GM12878 (cell line): ENCODE results near the gene CARD9. TPM values are rescaled to one million over a fixed set of nuclear protein-coding genes. Genes with fewer than 3 reads are reported as not detected.

ENCODE experiments used
- ATAC-seq: fragments of 200-7000 bp; cut with Tn5 transposase; 3 replicates; pipeline ENCODE4 v1.9.1; 2020; ENCODE audit warnings: mild to moderate bottlenecking, moderate library complexity
- BruUV-seq: library from RNA; stranded (reverse); fragments of 400-500 nt; replicated peaks from 2 replicates; lab custom pipeline; 2021; lab: Mats Ljungman, UMichigan
- CTCF ChIA-PET: fragments of 300-600 bp; sonication (Branson Sonifier 250); formaldehyde crosslinking; extraction: SDS; loops from one replicate; lab custom pipeline; 2021; ENCODE audit warnings: inconsistent platforms; lab: Yijun Ruan, JAX
- POLR2A ChIA-PET: fragments of 350-600 bp; formaldehyde crosslinking; extraction: SDS; loops from one replicate; lab custom pipeline; 2021; ENCODE audit warnings: inconsistent platforms; lab: Charles Lee
- RAD21 ChIA-PET: fragments of 300-600 bp; sonication (Branson Sonifier 250); formaldehyde crosslinking; loops from one replicate; lab custom pipeline; 2023; ENCODE audit warnings: antibody characterized with exemption; ENCODE audit not compliant: unreplicated experiment; lab: Charles Lee
- SMC1A ChIA-PET: fragments of 300-600 bp; sonication (Branson Sonifier 250); formaldehyde crosslinking; loops from one replicate; lab custom pipeline; 2023; ENCODE audit not compliant: unreplicated experiment, uncharacterized antibody; lab: Charles Lee
- DNase-seq: peaks from one replicate; pipeline ENCODE4 v3.0.0-alpha.2; 2011; ENCODE audit warnings: low read depth, low spot score
- FAIRE-seq: peaks from 3 replicates; lab custom pipeline; 2011; peaks lifted over from hg19 to GRCh38; lab: Jason Lieb, UNC
- H2AFZ ChIP-seq: 2 replicates; pipeline ENCODE4 v1.6.0; 2011; ENCODE audit warnings: low read depth, low read length, control low read depth; ENCODE audit not compliant: control insufficient read depth
- H3K27ac ChIP-seq: 2 replicates; pipeline ENCODE4 v1.5.1; 2011; ENCODE audit warnings: control low read depth; ENCODE audit not compliant: control insufficient read depth, insufficient read depth
- H3K27me3 ChIP-seq, 2 experiments: replicated peaks in 1 of 2; 2 replicates each; pipeline versions ENCODE4 v1.6.0 to v1.6.1; 2011; ENCODE audit warnings: low read length in 1 of 2; ENCODE audit not compliant: control insufficient read depth in 2 of 2, insufficient read depth in 2 of 2
- H3K36me3 ChIP-seq, 2 experiments: 2 replicates each; pipeline ENCODE4 v1.5.1; 2011; ENCODE audit warnings: low read length in 1 of 2; ENCODE audit not compliant: control insufficient read depth in 2 of 2, insufficient read depth in 2 of 2
- H3K4me1 ChIP-seq: 2 replicates; pipeline ENCODE4 v1.6.1; 2011; ENCODE audit warnings: mild to moderate bottlenecking, low read length, moderate library complexity, mixed read lengths; ENCODE audit not compliant: control insufficient read depth, insufficient read depth
- H3K4me2 ChIP-seq: 2 replicates; pipeline ENCODE4 v1.6.0; 2011; ENCODE audit warnings: control low read depth; ENCODE audit not compliant: control insufficient read depth, insufficient read depth
- H3K4me3 ChIP-seq: fragments of 200-600 bp; sonication (generic); 2 replicates; pipeline ENCODE4 v1.5.1; 2016
- H3K79me2 ChIP-seq: 2 replicates; pipeline ENCODE4 v1.6.0; 2011; ENCODE audit warnings: low read length; ENCODE audit not compliant: control insufficient read depth, insufficient read depth
- H3K9ac ChIP-seq: 2 replicates; pipeline ENCODE4 v1.8.0; 2011; ENCODE audit warnings: low read length, control low read depth, mixed read lengths; ENCODE audit not compliant: control insufficient read depth, insufficient read depth
- H3K9me3 ChIP-seq: replicated peaks from 3 replicates; pipeline ENCODE4 v1.5.1; 2011; ENCODE audit warnings: mild to moderate bottlenecking, low read length; ENCODE audit not compliant: control insufficient read depth, insufficient read depth
- H4K20me1 ChIP-seq: 2 replicates; pipeline ENCODE4 v1.6.0; 2011; ENCODE audit not compliant: control insufficient read depth, insufficient read depth
- BCL11A ChIP-seq: IDR thresholded peaks from 2 replicates; pipeline ENCODE4 v1.6.1; 2011; ENCODE audit warnings: low read depth, low read length
- EGR1 ChIP-seq, 2 experiments: IDR thresholded peaks; 1 replicate in 1 of 2; 2 replicates in 1 of 2; pipeline ENCODE4 v1.6.1; 2011 to 2012; ENCODE audit warnings: low read depth in 2 of 2, low read length in 2 of 2, borderline replicate concordance in 1 of 2, mild to moderate bottlenecking in 1 of 2, moderate library complexity in 1 of 2
- WGBS: methylation state at CpG from one replicate; pipeline ENCODE4 v1.1.6; 2016; ENCODE audit warnings: low lambda C conversion rate; ENCODE audit not compliant: insufficient replicate concordance, insufficient coverage; ENCODE audit errors: missing lambda C conversion rate; 5-methylcytosine and 5-hydroxymethylcytosine counted together
- in situ Hi-C: fragments of 300-500 bp; cut with MboI; formaldehyde crosslinking; loops from 9 replicates; pipeline ENCODE4 v1.14.3; 2018; ENCODE audit warnings: mixed read lengths
- intact Hi-C: fragments of 100-400 bp; cut with micrococcal nuclease; formaldehyde crosslinking; loops from one replicate; pipeline ENCODE4 v1.14.2; 2022; ENCODE audit not compliant: unreplicated experiment
- polyA plus RNA-seq, 11 experiments: library from polyadenylated mRNA; depleted of rRNA in 4 of 11; unstranded in 6 of 11; stranded (reverse) in 5 of 11; fragments of >200 nt; fragmentation: Nextera tagmentation in 4 of 11; fragmentation: Illumina TruSeq in 1 of 11; extraction: Ambion mirVana in 4 of 11; extraction: Trizol in 1 of 11; gene quantifications; 1 replicate in 1 of 11; 2 replicates in 10 of 11; pipeline versions ENCODE4 v1.2.1 to v1.2.3, GENCODE V29; 2011 to 2016; ENCODE audit warnings: inconsistent platforms in 2 of 11, missing spikeins in 2 of 11, low read depth in 1 of 11
- total RNA-seq, 4 experiments: library from RNA; depleted of rRNA in 3 of 4; stranded (reverse); fragments of >200 nt in 3 of 4; fragmentation: Illumina TruSeq in 1 of 4; extraction: Trizol in 1 of 4; gene quantifications; 2 replicates each; pipeline versions ENCODE4 v1.2.1 to v1.2.3, GENCODE V29; 2013 to 2021
- TF ChIP-seq, protein P1 (sequence below): IDR thresholded peaks from 2 replicates; pipeline ENCODE4 v1.6.1; 2012; ENCODE audit warnings: low read depth, low read length, improper control_type of control experiment
- TF ChIP-seq, protein P2 (sequence below): fragments of 450-650 bp; IDR thresholded peaks from 2 replicates; pipeline ENCODE4 v1.6.1; 2016; ENCODE audit warnings: mild to moderate bottlenecking
- TF ChIP-seq, protein P3 (sequence below): IDR thresholded peaks from 2 replicates; pipeline ENCODE4 v1.6.1; 2012; ENCODE audit warnings: low read depth, low read length, improper control_type of control experiment

The CARD9 gene
- total and polyA plus RNA-seq, 10 of the 15 experiments (the other 5 are each of a cell fraction or from before 2014, with no cell fraction given) = 0.11 to 4.9 (median 1.8) TPM; not detected in 1

DNA sequence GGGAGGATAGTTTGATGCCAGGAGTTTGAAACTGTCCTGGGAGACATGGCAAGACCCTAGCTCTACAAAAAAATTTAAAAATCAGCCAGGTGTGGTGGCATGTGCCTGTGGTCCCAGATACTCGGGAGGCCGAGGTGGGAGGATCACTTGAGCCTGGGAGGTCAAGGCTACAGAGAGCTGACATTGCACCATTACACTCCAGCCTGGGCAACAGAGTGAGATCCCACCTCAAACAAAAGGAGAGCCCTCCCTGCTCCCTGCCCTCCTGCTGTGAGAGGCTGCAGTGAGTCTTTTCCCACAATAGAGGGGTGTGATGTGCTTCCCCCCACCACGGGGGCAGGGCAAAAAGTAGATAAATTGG lies 59.4 kb downstream of the CARD9 start:
- in situ Hi-C loops (no loop called here), intact Hi-C loops (no loop called here)
- Histone ChIP-seq H3K9me3 (peaks cover 8% of the 10 kb centered on the region; the same call in 2 of the 3 replicates), H3K4me2 (no peak overlapping the region), H2AFZ (no peak overlapping the region), H3K27me3 (peaks cover 0 to 5% of the 10 kb centered on the region in 2 experiments), H3K4me3 (no peak overlapping the region), H3K36me3 (no peaks in the 10 kb centered on the region), H3K79me2 (no peaks in the 10 kb centered on the region), H3K4me1 (no peaks in the 10 kb centered on the region; the same call in 1 of the 2 replicates), H3K27ac (no peak overlapping the region), H3K9ac (no peak overlapping the region), H4K20me1 (no peaks in the 10 kb centered on the region)
- no peak for FAIRE-seq
- SMC1A ChIA-PET = no interaction called here
- no TSS peak for BruUV-seq
- TF ChIP-seq, protein P1, sequence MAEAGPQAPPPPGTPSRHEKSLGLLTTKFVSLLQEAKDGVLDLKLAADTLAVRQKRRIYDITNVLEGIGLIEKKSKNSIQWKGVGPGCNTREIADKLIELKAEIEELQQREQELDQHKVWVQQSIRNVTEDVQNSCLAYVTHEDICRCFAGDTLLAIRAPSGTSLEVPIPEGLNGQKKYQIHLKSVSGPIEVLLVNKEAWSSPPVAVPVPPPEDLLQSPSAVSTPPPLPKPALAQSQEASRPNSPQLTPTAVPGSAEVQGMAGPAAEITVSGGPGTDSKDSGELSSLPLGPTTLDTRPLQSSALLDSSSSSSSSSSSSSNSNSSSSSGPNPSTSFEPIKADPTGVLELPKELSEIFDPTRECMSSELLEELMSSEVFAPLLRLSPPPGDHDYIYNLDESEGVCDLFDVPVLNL = no peak
- TF ChIP-seq BCL11A = no peak
- TF ChIP-seq, protein P2, sequence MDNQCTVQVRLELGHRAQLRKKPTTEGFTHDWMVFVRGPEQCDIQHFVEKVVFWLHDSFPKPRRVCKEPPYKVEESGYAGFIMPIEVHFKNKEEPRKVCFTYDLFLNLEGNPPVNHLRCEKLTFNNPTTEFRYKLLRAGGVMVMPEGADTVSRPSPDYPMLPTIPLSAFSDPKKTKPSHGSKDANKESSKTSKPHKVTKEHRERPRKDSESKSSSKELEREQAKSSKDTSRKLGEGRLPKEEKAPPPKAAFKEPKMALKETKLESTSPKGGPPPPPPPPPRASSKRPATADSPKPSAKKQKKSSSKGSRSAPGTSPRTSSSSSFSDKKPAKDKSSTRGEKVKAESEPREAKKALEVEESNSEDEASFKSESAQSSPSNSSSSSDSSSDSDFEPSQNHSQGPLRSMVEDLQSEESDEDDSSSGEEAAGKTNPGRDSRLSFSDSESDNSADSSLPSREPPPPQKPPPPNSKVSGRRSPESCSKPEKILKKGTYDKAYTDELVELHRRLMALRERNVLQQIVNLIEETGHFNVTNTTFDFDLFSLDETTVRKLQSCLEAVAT = no peak
- TF ChIP-seq EGR1 (IDR thresholded peaks at IDR 0.05; ENCODE audit: borderline replicate concordance in 1 of 2, low read depth in 2 of 2, low read length in 2 of 2) = no peak
- TF ChIP-seq, protein P3, sequence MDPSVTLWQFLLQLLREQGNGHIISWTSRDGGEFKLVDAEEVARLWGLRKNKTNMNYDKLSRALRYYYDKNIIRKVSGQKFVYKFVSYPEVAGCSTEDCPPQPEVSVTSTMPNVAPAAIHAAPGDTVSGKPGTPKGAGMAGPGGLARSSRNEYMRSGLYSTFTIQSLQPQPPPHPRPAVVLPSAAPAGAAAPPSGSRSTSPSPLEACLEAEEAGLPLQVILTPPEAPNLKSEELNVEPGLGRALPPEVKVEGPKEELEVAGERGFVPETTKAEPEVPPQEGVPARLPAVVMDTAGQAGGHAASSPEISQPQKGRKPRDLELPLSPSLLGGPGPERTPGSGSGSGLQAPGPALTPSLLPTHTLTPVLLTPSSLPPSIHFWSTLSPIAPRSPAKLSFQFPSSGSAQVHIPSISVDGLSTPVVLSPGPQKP = no peak
- no peak for ATAC-seq
- DNase-seq = no peak
- 0% methylated on average over 3 of the region's 3 CpGs for WGBS
- CTCF ChIA-PET = interaction anchor here (0.6 kb wide), 1 partner anchor 174 kb away, joined by 5 read pairs; no protein-coding TSS in a partner anchor
- RAD21 ChIA-PET = interaction anchor here (0.6 kb wide), 1 partner anchor 341 kb away, joined by 4 read pairs; no protein-coding TSS in a partner anchor
- POLR2A ChIA-PET = no interaction called here

Other genes with a start within 250 kb of the CARD9 start
Only the 7 nearest of the 11 such genes appear.
- gene CCDC187, start 69.6 kb downstream of the CARD9 start, total RNA-seq (2014; rRNA removed) = 0.11 and 0.23 TPM in 2 replicates
- not detected in 2 replicates for gene CCDC187, start 69.6 kb downstream of the CARD9 start, total RNA-seq (2014; rRNA removed; fragmentation: Illumina TruSeq; extraction: Trizol)
- gene CCDC187, start 69.6 kb downstream of the CARD9 start, total RNA-seq (2021) = 0.08 TPM in 1 of 2 replicates, not detected in the other
- gene CCDC187, start 69.6 kb downstream of the CARD9 start, polyA plus RNA-seq (2011; rRNA removed) = 0.01 and 0.04 TPM in 2 replicates
- gene CCDC187, start 69.6 kb downstream of the CARD9 start, polyA plus RNA-seq (2014; fragmentation: Illumina TruSeq; extraction: Trizol) = not detected in 2 replicates
- gene CCDC187, start 69.6 kb downstream of the CARD9 start, polyA plus RNA-seq (2014; fragmentation: Nextera tagmentation; extraction: Ambion mirVana) = not detected
- not detected in 2 replicates for gene CCDC187, start 69.6 kb downstream of the CARD9 start, polyA plus RNA-seq (2014; rRNA removed)
- under 1 TPM in 1 of 2 experiments, not detected in 1; 0.04 TPM for gene CCDC187, start 69.6 kb downstream of the CARD9 start, polyA plus RNA-seq (2016; fragmentation: Nextera tagmentation; extraction: Ambion mirVana)
- not detected in 2 replicates for gene GPSM1, start 46.1 kb downstream of the CARD9 start, total RNA-seq (2014; rRNA removed)
- not detected in 2 replicates for gene GPSM1, start 46.1 kb downstream of the CARD9 start, total RNA-seq (2014; rRNA removed; fragmentation: Illumina TruSeq; extraction: Trizol)
- gene GPSM1, start 46.1 kb downstream of the CARD9 start, total RNA-seq (2021) = 0.10 TPM in 1 of 2 replicates, not detected in the other
- gene GPSM1, start 46.1 kb downstream of the CARD9 start, polyA plus RNA-seq (2011; rRNA removed) = 0.04 and 0.10 TPM in 2 replicates
- not detected in 2 replicates for gene GPSM1, start 46.1 kb downstream of the CARD9 start, polyA plus RNA-seq (2014; fragmentation: Illumina TruSeq; extraction: Trizol)
- not detected for gene GPSM1, start 46.1 kb downstream of the CARD9 start, polyA plus RNA-seq (2014; fragmentation: Nextera tagmentation; extraction: Ambion mirVana)
- gene GPSM1, start 46.1 kb downstream of the CARD9 start, polyA plus RNA-seq (2014; rRNA removed) = 0.04 TPM in 2 replicates
- gene GPSM1, start 46.1 kb downstream of the CARD9 start, polyA plus RNA-seq (2016; fragmentation: Nextera tagmentation; extraction: Ambion mirVana) = not detected
- gene DNLZ, start 9.9 kb downstream of the CARD9 start, total RNA-seq (2014; rRNA removed) = 18.1 and 29.7 TPM in 2 replicates
- gene DNLZ, start 9.9 kb downstream of the CARD9 start, total RNA-seq (2014; rRNA removed; fragmentation: Illumina TruSeq; extraction: Trizol) = 4.6 and 4.8 TPM in 2 replicates
- 23.5 and 26.1 TPM in 2 replicates for gene DNLZ, start 9.9 kb downstream of the CARD9 start, total RNA-seq (2021)
- gene DNLZ, start 9.9 kb downstream of the CARD9 start, polyA plus RNA-seq (2011; rRNA removed) = 1.2 and 3.8 TPM in 2 replicates
- gene DNLZ, start 9.9 kb downstream of the CARD9 start, polyA plus RNA-seq (2014; fragmentation: Illumina TruSeq; extraction: Trizol) = 0.66 TPM in 1 of 2 replicates, not detected in the other
- gene DNLZ, start 9.9 kb downstream of the CARD9 start, polyA plus RNA-seq (2014; fragmentation: Nextera tagmentation; extraction: Ambion mirVana) = 1 to 10 TPM in 1 of 2 experiments, not detected in 1; 1.5 TPM
- gene DNLZ, start 9.9 kb downstream of the CARD9 start, polyA plus RNA-seq (2014; rRNA removed) = 23.8 and 26.3 TPM in 2 replicates
- gene DNLZ, start 9.9 kb downstream of the CARD9 start, polyA plus RNA-seq (2016; fragmentation: Nextera tagmentation; extraction: Ambion mirVana) = 10 to 100 TPM; 14.7 to 25.8 TPM
- gene SNAPC4, start 26.5 kb upstream of the CARD9 start, total RNA-seq (2014; rRNA removed) = 7.7 and 8.8 TPM in 2 replicates
- gene SNAPC4, start 26.5 kb upstream of the CARD9 start, total RNA-seq (2014; rRNA removed; fragmentation: Illumina TruSeq; extraction: Trizol) = 5.1 and 5.2 TPM in 2 replicates
- 16.4 and 19.8 TPM in 2 replicates for gene SNAPC4, start 26.5 kb upstream of the CARD9 start, total RNA-seq (2021)
- gene SNAPC4, start 26.5 kb upstream of the CARD9 start, polyA plus RNA-seq (2011; rRNA removed) = 2.4 and 3.5 TPM in 2 replicates
- gene SNAPC4, start 26.5 kb upstream of the CARD9 start, polyA plus RNA-seq (2014; fragmentation: Illumina TruSeq; extraction: Trizol) = 7.1 and 8.7 TPM in 2 replicates
- under 1 TPM; 0.42 to 0.43 TPM for gene SNAPC4, start 26.5 kb upstream of the CARD9 start, polyA plus RNA-seq (2014; fragmentation: Nextera tagmentation; extraction: Ambion mirVana)
- 16.9 and 18.1 TPM in 2 replicates for gene SNAPC4, start 26.5 kb upstream of the CARD9 start, polyA plus RNA-seq (2014; rRNA removed)
- 1 to 10 TPM; 6.8 to 7.2 TPM for gene SNAPC4, start 26.5 kb upstream of the CARD9 start, polyA plus RNA-seq (2016; fragmentation: Nextera tagmentation; extraction: Ambion mirVana)
- gene ENTR1, start 36.9 kb upstream of the CARD9 start, total RNA-seq (2014; rRNA removed) = 58.4 and 61.2 TPM in 2 replicates
- 35.5 and 38.4 TPM in 2 replicates for gene ENTR1, start 36.9 kb upstream of the CARD9 start, total RNA-seq (2014; rRNA removed; fragmentation: Illumina TruSeq; extraction: Trizol)
- gene ENTR1, start 36.9 kb upstream of the CARD9 start, total RNA-seq (2021) = 75.4 and 81.7 TPM in 2 replicates
- 47.7 and 55.4 TPM in 2 replicates for gene ENTR1, start 36.9 kb upstream of the CARD9 start, polyA plus RNA-seq (2011; rRNA removed)
- 19.0 and 43.7 TPM in 2 replicates for gene ENTR1, start 36.9 kb upstream of the CARD9 start, polyA plus RNA-seq (2014; fragmentation: Illumina TruSeq; extraction: Trizol)
- 10 to 100 TPM in 1 of 2 experiments, 1 to 10 TPM in 1; 8.2 to 20.4 TPM for gene ENTR1, start 36.9 kb upstream of the CARD9 start, polyA plus RNA-seq (2014; fragmentation: Nextera tagmentation; extraction: Ambion mirVana)
- gene ENTR1, start 36.9 kb upstream of the CARD9 start, polyA plus RNA-seq (2014; rRNA removed) = 96.4 and 105 TPM in 2 replicates
- 10 to 100 TPM; 10.5 to 14.9 TPM for gene ENTR1, start 36.9 kb upstream of the CARD9 start, polyA plus RNA-seq (2016; fragmentation: Nextera tagmentation; extraction: Ambion mirVana)
- gene PMPCA, start 37.0 kb upstream of the CARD9 start, total RNA-seq (2014; rRNA removed) = 61.7 and 67.9 TPM in 2 replicates
- 40.8 and 47.3 TPM in 2 replicates for gene PMPCA, start 37.0 kb upstream of the CARD9 start, total RNA-seq (2014; rRNA removed; fragmentation: Illumina TruSeq; extraction: Trizol)
- 85.9 and 89.8 TPM in 2 replicates for gene PMPCA, start 37.0 kb upstream of the CARD9 start, total RNA-seq (2021)
- 80.3 and 82.5 TPM in 2 replicates for gene PMPCA, start 37.0 kb upstream of the CARD9 start, polyA plus RNA-seq (2011; rRNA removed)
- gene PMPCA, start 37.0 kb upstream of the CARD9 start, polyA plus RNA-seq (2014; fragmentation: Illumina TruSeq; extraction: Trizol) = 63.1 and 69.0 TPM in 2 replicates
- 10 to 100 TPM in 1 of 2 experiments, 1 to 10 TPM in 1; 8.1 to 12.3 TPM for gene PMPCA, start 37.0 kb upstream of the CARD9 start, polyA plus RNA-seq (2014; fragmentation: Nextera tagmentation; extraction: Ambion mirVana)
- 90.0 and 93.0 TPM in 2 replicates for gene PMPCA, start 37.0 kb upstream of the CARD9 start, polyA plus RNA-seq (2014; rRNA removed)
- 100 to 1,000 TPM; 123 to 137 TPM for gene PMPCA, start 37.0 kb upstream of the CARD9 start, polyA plus RNA-seq (2016; fragmentation: Nextera tagmentation; extraction: Ambion mirVana)
- 6.6 and 7.4 TPM in 2 replicates for gene INPP5E, start 66.2 kb upstream of the CARD9 start, total RNA-seq (2014; rRNA removed)
- 3.4 and 3.6 TPM in 2 replicates for gene INPP5E, start 66.2 kb upstream of the CARD9 start, total RNA-seq (2014; rRNA removed; fragmentation: Illumina TruSeq; extraction: Trizol)
- 13.0 and 15.6 TPM in 2 replicates for gene INPP5E, start 66.2 kb upstream of the CARD9 start, total RNA-seq (2021)
- gene INPP5E, start 66.2 kb upstream of the CARD9 start, polyA plus RNA-seq (2011; rRNA removed) = 4.6 and 7.1 TPM in 2 replicates
- gene INPP5E, start 66.2 kb upstream of the CARD9 start, polyA plus RNA-seq (2014; fragmentation: Illumina TruSeq; extraction: Trizol) = 2.1 and 3.4 TPM in 2 replicates
- 1 to 10 TPM in 1 of 2 experiments, under 1 TPM in 1; 0.24 to 1.2 TPM for gene INPP5E, start 66.2 kb upstream of the CARD9 start, polyA plus RNA-seq (2014; fragmentation: Nextera tagmentation; extraction: Ambion mirVana)
- gene INPP5E, start 66.2 kb upstream of the CARD9 start, polyA plus RNA-seq (2014; rRNA removed) = 14.8 and 16.0 TPM in 2 replicates
- gene INPP5E, start 66.2 kb upstream of the CARD9 start, polyA plus RNA-seq (2016; fragmentation: Nextera tagmentation; extraction: Ambion mirVana) = 1 to 10 TPM; 4.7 to 5.9 TPM